ENCODE data around the gene CDON.

- no peak for TF ChIP-seq NFIC (IDR thresholded peaks at IDR 0.05)
- TF ChIP-seq SMAD1 (IDR thresholded peaks at IDR 0.05; ENCODE audit: low read depth, low read length, partially characterized antibody) = no peak
These were observed 42.5 kb upstream of the CDON start for GRCh38 chr11:126105022-126105747.
